Measurements from ENCODE around the gene OR2T29. TPM values are rescaled to one million over a fixed set of nuclear protein-coding genes. Genes with fewer than 3 reads are reported as not detected.
"Not testable (repeated sequence)": the region's sequence is repeated elsewhere in the genome, so short reads cannot be mapped to it uniquely, and the experiment has no call there.

The OR2T29 gene, protein sequence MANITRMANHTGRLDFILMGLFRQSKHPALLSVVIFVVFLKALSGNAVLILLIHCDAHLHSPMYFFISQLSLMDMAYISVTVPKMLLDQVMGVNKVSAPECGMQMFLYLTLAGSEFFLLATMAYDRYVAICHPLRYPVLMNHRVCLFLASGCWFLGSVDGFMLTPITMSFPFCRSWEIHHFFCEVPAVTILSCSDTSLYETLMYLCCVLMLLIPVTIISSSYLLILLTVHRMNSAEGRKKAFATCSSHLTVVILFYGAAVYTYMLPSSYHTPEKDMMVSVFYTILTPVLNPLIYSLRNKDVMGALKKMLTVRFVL
- not detected for polyA plus RNA-seq (2013, experiment 1 of 2)
- not detected for polyA plus RNA-seq (2013, experiment 2 of 2)

DNA sequence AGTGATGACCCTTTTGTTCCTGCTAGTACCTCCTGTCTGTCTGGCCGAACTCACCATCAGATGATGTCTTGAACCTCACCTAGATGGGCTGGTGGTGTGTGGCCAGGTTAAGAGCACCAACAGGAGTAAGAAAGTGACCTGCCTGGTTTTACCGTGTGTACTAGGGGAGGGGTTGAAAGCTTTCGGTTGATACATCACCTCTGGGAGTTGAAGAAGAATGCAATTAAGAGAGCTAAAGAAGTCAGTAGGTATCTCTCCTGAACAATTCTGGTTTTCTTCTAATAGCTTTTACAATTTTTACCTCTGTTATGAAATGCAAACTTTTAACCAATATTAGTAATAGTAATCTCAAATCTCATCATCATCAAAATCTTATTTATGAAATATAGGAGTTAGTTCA lies at the start of gene OR2T29:
OR2T29 (minus strand) TSS at position 101 of the 400 bp plus-strand sequence. CDS start 3,281 bp downstream, outside the sequence.
- not testable (repeated sequence) for H3K36me3 ChIP-seq (ENCODE audit: control insufficient read depth in 1 of 2, insufficient read depth in 2 of 2, low read depth in 1 of 2, low read length in 2 of 2); H3K9me3 ChIP-seq (ENCODE audit: control insufficient read depth, low read length); H3K27me3 ChIP-seq (ENCODE audit: control insufficient read depth in 1 of 2, insufficient read depth in 1 of 2, low read length in 2 of 2); H3K9ac ChIP-seq (ENCODE audit: low read length); H2AFZ ChIP-seq (ENCODE audit: low read depth, low read length); H2BK12ac ChIP-seq (ENCODE audit: low read length in 2 of 2); H4K8ac ChIP-seq (ENCODE audit: low read length); H3K18ac ChIP-seq (ENCODE audit: low read depth in 1 of 2, low read length in 2 of 2); H2BK120ac ChIP-seq (ENCODE audit: low read depth, low read length); H2AK5ac ChIP-seq (ENCODE audit: low read length, severe bottlenecking); H3K79me1 ChIP-seq (replicated peaks; ENCODE audit: low read length, poor library complexity, severe bottlenecking); H4K91ac ChIP-seq (ENCODE audit: low read length); DNase-seq; H3K4me1 ChIP-seq (ENCODE audit: control insufficient read depth, insufficient read depth, low read depth, low read length); H3K4me3 ChIP-seq (ENCODE audit: insufficient read depth in 1 of 2, low read depth in 1 of 2, low read length in 2 of 2); H2BK15ac ChIP-seq (ENCODE audit: low read depth, poor library complexity, severe bottlenecking); H3K27ac ChIP-seq (ENCODE audit: low read length, poor library complexity, severe bottlenecking); H3K23ac ChIP-seq (ENCODE audit: low read length in 2 of 2); H3K4ac ChIP-seq (ENCODE audit: low read depth in 1 of 2, low read length in 2 of 2); H3K4me2 ChIP-seq (ENCODE audit: low read length, poor library complexity, severe bottlenecking); H3K14ac ChIP-seq (ENCODE audit: low read length in 2 of 2); H2BK5ac ChIP-seq (ENCODE audit: low read depth, low read length, poor library complexity, severe bottlenecking)
- no CpG with 5 or more reads among the region's 3 CpGs for WGBS

DNA sequence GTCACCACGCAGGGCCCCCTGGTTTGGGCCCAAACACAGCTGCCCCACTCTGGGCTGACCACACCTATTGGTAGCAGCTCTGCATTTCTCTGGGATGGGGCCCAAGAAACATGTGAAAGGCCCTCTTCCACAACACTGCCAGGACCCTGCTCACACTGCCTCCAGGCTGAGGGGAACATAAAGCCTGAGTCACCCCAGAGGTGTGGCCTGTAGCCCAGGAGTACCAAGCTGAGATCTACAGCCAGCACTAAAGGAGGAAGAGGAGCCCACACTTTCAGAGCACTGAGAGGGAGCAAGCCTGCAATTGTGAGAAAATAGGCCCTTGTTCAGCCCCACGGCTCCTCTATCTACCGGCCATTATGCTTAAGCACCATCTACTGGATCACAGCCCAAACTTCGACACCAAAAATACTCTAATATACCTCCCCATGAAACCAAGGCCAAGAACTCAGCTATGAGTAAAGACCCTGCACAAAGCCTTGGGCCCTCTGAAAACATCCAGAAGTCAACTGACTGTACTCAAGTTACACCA lies 49.4 kb upstream of the OR2T29 start:
- H2BK15ac ChIP-seq (ENCODE audit: low read depth, poor library complexity, severe bottlenecking), result no peak overlapping the region
- no peak overlapping the region for H3K27ac ChIP-seq (ENCODE audit: low read length, poor library complexity, severe bottlenecking)
- no peak overlapping the region for H4K91ac ChIP-seq (ENCODE audit: low read length)
- no peak overlapping the region for H2BK120ac ChIP-seq (ENCODE audit: low read depth, low read length)
- H3K27me3 ChIP-seq (ENCODE audit: control insufficient read depth in 1 of 2, insufficient read depth in 1 of 2, low read length in 2 of 2), result no peaks in the 10 kb centered on the region
- no peak overlapping the region for H3K4ac ChIP-seq (ENCODE audit: low read depth in 1 of 2, low read length in 2 of 2)
- no peak for DNase-seq
- H3K23ac ChIP-seq (ENCODE audit: low read length in 2 of 2), result no peak overlapping the region
- H2AFZ ChIP-seq (ENCODE audit: low read depth, low read length), result no peak overlapping the region
- no peaks in the 10 kb centered on the region for H3K36me3 ChIP-seq (ENCODE audit: control insufficient read depth in 1 of 2, insufficient read depth in 2 of 2, low read depth in 1 of 2, low read length in 2 of 2)
- no peak overlapping the region for H3K14ac ChIP-seq (ENCODE audit: low read length in 2 of 2)
- WGBS, result 73% methylated on average over 4 of the region's 4 CpGs
- no peaks in the 10 kb centered on the region for H3K79me1 ChIP-seq (replicated peaks; ENCODE audit: low read length, poor library complexity, severe bottlenecking)
- no peaks in the 10 kb centered on the region for H3K9me3 ChIP-seq (ENCODE audit: control insufficient read depth, low read length)
- H2BK12ac ChIP-seq (ENCODE audit: low read length in 2 of 2), result no peak overlapping the region
- H3K9ac ChIP-seq (ENCODE audit: low read length), result no peak overlapping the region
- no peaks in the 10 kb centered on the region for H3K4me1 ChIP-seq (ENCODE audit: control insufficient read depth, insufficient read depth, low read depth, low read length)
- H4K8ac ChIP-seq (ENCODE audit: low read length), result no peak overlapping the region
- no peak overlapping the region for H3K18ac ChIP-seq (ENCODE audit: low read depth in 1 of 2, low read length in 2 of 2)
- no peak overlapping the region for H2BK5ac ChIP-seq (ENCODE audit: low read depth, low read length, poor library complexity, severe bottlenecking)
- no peak overlapping the region for H3K4me3 ChIP-seq (ENCODE audit: insufficient read depth in 1 of 2, low read depth in 1 of 2, low read length in 2 of 2)
- H2AK5ac ChIP-seq (ENCODE audit: low read length, severe bottlenecking), result no peak overlapping the region
- H3K4me2 ChIP-seq (ENCODE audit: low read length, poor library complexity, severe bottlenecking), result no peak overlapping the region

DNA sequence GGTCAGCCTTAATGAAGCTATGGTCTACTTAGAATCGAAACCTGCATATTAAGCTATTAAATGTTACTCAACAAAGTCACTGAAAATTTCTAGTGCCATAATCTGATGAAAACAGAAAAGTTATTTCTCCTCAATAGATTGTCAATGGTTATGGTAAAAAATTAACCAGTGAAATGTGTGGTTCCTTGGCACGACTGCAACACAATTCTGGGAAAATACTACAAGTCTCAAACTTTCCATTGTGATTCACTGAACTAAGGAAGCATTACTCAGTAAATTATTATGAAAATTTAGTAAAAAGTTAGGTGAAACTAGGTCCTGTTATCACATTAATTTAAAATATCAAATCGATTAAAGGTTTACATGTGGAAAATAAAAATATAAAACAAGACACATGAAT lies 47.7 kb upstream of the OR2T29 start:
- Histone ChIP-seq H2BK15ac (ENCODE audit: low read depth, poor library complexity, severe bottlenecking) (no peak overlapping the region), H3K4me2 (ENCODE audit: low read length, poor library complexity, severe bottlenecking) (no peak overlapping the region), H4K91ac (ENCODE audit: low read length) (no peak overlapping the region), H3K14ac (ENCODE audit: low read length in 2 of 2) (no peak overlapping the region), H3K27ac (ENCODE audit: low read length, poor library complexity, severe bottlenecking) (no peak overlapping the region), H3K36me3 (ENCODE audit: control insufficient read depth in 1 of 2, insufficient read depth in 2 of 2, low read depth in 1 of 2, low read length in 2 of 2) (no peaks in the 10 kb centered on the region), H3K23ac (ENCODE audit: low read length in 2 of 2) (no peak overlapping the region), H2AK5ac (ENCODE audit: low read length, severe bottlenecking) (no peak overlapping the region), H3K4me1 (ENCODE audit: control insufficient read depth, insufficient read depth, low read depth, low read length) (no peaks in the 10 kb centered on the region), H2BK12ac (ENCODE audit: low read length in 2 of 2) (no peak overlapping the region), H2BK5ac (ENCODE audit: low read depth, low read length, poor library complexity, severe bottlenecking) (no peak overlapping the region), H3K9me3 (ENCODE audit: control insufficient read depth, low read length) (no peaks in the 10 kb centered on the region), H2AFZ (ENCODE audit: low read depth, low read length) (no peak overlapping the region), H3K4me3 (ENCODE audit: insufficient read depth in 1 of 2, low read depth in 1 of 2, low read length in 2 of 2) (no peak overlapping the region), H2BK120ac (ENCODE audit: low read depth, low read length) (no peak overlapping the region), H3K4ac (ENCODE audit: low read depth in 1 of 2, low read length in 2 of 2) (no peak overlapping the region), H3K9ac (ENCODE audit: low read length) (no peak overlapping the region), H3K79me1 (replicated peaks; ENCODE audit: low read length, poor library complexity, severe bottlenecking) (no peaks in the 10 kb centered on the region), H3K27me3 (ENCODE audit: control insufficient read depth in 1 of 2, insufficient read depth in 1 of 2, low read length in 2 of 2) (no peaks in the 10 kb centered on the region), H4K8ac (ENCODE audit: low read length) (no peak overlapping the region), H3K18ac (ENCODE audit: low read depth in 1 of 2, low read length in 2 of 2) (no peak overlapping the region)
- WGBS, result 80% methylated on average over 1 of the region's 3 CpGs
- DNase-seq, result no peak

DNA sequence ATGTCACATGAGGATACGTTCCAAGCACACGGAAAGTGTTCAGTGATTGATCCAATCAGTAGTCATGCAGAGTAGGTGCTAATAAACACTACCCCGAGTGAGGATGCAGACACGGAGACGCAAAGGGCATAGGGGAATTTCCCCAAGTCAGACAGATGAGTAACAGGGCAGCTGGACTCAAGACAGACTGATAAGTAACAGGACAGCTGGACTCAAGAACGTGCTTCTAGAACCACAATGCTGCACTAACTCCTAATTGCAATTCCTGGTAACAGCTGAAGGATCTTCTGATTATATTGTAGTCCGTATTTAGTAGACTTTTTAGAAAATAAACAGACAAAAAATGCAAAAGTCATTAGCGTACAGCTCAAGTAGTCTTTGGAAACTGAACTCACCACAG lies 36.8 kb upstream of the OR2T29 start:
- Histone ChIP-seq H3K18ac (ENCODE audit: low read depth in 1 of 2, low read length in 2 of 2) (no peak overlapping the region), H3K4me3 (ENCODE audit: insufficient read depth in 1 of 2, low read depth in 1 of 2, low read length in 2 of 2) (no peak overlapping the region), H2BK120ac (ENCODE audit: low read depth, low read length) (no peak overlapping the region), H2BK15ac (ENCODE audit: low read depth, poor library complexity, severe bottlenecking) (no peak overlapping the region), H3K23ac (ENCODE audit: low read length in 2 of 2) (no peak overlapping the region), H2BK12ac (ENCODE audit: low read length in 2 of 2) (no peak overlapping the region), H4K8ac (ENCODE audit: low read length) (no peak overlapping the region), H3K4me2 (ENCODE audit: low read length, poor library complexity, severe bottlenecking) (no peak overlapping the region), H2BK5ac (ENCODE audit: low read depth, low read length, poor library complexity, severe bottlenecking) (no peak overlapping the region), H3K9ac (ENCODE audit: low read length) (no peak overlapping the region), H2AK5ac (ENCODE audit: low read length, severe bottlenecking) (no peak overlapping the region), H4K91ac (ENCODE audit: low read length) (no peak overlapping the region), H3K14ac (ENCODE audit: low read length in 2 of 2) (no peak overlapping the region), H3K36me3 (ENCODE audit: control insufficient read depth in 1 of 2, insufficient read depth in 2 of 2, low read depth in 1 of 2, low read length in 2 of 2) (no peaks in the 10 kb centered on the region), H3K27me3 (ENCODE audit: control insufficient read depth in 1 of 2, insufficient read depth in 1 of 2, low read length in 2 of 2) (no peaks in the 10 kb centered on the region), H3K4me1 (ENCODE audit: control insufficient read depth, insufficient read depth, low read depth, low read length) (no peaks in the 10 kb centered on the region), H3K4ac (ENCODE audit: low read depth in 1 of 2, low read length in 2 of 2) (no peak overlapping the region), H3K27ac (ENCODE audit: low read length, poor library complexity, severe bottlenecking) (no peak overlapping the region), H2AFZ (ENCODE audit: low read depth, low read length) (no peak overlapping the region), H3K79me1 (replicated peaks; ENCODE audit: low read length, poor library complexity, severe bottlenecking) (no peaks in the 10 kb centered on the region), H3K9me3 (ENCODE audit: control insufficient read depth, low read length) (peaks cover 3% of the 10 kb centered on the region)
- no peak for DNase-seq
- WGBS, result 83% methylated on average over 7 of the region's 8 CpGs

Measured in mesenchymal stem cell (in vitro differentiated cells and primary cell).